ENCODE results near the gene CACNA2D2. TPM values are rescaled to one million over a fixed set of nuclear protein-coding genes. Genes with fewer than 3 reads are reported as not detected.

Gene CACNA2D2
- total and polyA plus RNA-seq, 2 of the 13 experiments (the other 11 are each of a cell fraction or from before 2014, with no cell fraction given), result not detected

DNA sequence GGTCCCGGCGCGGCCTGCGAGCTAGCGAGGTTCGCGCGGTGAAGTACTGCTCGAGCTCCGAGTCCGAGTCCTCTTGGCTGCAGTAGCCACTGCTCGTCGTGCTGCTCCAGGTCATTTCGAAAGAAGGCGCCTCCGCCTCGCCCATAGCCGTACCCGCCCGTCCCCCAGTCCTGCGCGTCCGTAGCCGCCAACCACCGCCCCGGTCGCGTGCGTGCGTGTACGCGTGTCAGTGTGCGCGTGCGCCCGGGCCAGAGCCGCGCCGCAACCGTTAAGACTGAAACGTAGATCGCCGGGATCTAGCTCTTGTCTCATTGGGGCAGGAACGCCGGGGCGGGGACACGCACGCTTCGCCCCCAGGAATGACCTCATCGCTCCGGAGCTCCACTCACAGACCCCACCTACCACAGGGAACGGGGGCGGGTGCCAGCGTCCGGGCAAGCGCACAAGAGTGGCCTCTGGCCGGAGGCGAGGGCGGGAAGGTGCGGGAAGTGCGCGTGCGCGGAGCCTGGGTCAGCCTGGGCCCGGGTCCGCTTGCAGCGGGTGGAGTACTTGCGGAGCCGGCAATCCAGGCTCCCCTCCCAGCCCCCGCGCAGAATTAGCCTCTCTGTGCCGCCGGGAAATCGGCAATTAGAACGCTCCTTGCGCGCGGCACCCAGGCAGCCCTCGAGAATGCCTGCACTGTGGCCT lies 166.1 kb downstream of the CACNA2D2 start (continued):
- TF ChIP-seq, protein P1, sequence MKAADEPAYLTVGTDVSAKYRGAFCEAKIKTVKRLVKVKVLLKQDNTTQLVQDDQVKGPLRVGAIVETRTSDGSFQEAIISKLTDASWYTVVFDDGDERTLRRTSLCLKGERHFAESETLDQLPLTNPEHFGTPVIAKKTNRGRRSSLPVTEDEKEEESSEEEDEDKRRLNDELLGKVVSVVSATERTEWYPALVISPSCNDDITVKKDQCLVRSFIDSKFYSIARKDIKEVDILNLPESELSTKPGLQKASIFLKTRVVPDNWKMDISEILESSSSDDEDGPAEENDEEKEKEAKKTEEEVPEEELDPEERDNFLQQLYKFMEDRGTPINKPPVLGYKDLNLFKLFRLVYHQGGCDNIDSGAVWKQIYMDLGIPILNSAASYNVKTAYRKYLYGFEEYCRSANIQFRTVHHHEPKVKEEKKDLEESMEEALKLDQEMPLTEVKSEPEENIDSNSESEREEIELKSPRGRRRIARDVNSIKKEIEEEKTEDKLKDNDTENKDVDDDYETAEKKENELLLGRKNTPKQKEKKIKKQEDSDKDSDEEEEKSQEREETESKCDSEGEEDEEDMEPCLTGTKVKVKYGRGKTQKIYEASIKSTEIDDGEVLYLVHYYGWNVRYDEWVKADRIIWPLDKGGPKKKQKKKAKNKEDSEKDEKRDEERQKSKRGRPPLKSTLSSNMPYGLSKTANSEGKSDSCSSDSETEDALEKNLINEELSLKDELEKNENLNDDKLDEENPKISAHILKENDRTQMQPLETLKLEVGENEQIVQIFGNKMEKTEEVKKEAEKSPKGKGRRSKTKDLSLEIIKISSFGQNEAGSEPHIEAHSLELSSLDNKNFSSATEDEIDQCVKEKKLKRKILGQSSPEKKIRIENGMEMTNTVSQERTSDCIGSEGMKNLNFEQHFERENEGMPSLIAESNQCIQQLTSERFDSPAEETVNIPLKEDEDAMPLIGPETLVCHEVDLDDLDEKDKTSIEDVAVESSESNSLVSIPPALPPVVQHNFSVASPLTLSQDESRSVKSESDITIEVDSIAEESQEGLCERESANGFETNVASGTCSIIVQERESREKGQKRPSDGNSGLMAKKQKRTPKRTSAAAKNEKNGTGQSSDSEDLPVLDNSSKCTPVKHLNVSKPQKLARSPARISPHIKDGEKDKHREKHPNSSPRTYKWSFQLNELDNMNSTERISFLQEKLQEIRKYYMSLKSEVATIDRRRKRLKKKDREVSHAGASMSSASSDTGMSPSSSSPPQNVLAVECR (CRISPR knock-in tag; IDR thresholded peaks at IDR 0.05; ENCODE audit: borderline replicate concordance), result peak; percentile 99
- TF ChIP-seq, protein P2, sequence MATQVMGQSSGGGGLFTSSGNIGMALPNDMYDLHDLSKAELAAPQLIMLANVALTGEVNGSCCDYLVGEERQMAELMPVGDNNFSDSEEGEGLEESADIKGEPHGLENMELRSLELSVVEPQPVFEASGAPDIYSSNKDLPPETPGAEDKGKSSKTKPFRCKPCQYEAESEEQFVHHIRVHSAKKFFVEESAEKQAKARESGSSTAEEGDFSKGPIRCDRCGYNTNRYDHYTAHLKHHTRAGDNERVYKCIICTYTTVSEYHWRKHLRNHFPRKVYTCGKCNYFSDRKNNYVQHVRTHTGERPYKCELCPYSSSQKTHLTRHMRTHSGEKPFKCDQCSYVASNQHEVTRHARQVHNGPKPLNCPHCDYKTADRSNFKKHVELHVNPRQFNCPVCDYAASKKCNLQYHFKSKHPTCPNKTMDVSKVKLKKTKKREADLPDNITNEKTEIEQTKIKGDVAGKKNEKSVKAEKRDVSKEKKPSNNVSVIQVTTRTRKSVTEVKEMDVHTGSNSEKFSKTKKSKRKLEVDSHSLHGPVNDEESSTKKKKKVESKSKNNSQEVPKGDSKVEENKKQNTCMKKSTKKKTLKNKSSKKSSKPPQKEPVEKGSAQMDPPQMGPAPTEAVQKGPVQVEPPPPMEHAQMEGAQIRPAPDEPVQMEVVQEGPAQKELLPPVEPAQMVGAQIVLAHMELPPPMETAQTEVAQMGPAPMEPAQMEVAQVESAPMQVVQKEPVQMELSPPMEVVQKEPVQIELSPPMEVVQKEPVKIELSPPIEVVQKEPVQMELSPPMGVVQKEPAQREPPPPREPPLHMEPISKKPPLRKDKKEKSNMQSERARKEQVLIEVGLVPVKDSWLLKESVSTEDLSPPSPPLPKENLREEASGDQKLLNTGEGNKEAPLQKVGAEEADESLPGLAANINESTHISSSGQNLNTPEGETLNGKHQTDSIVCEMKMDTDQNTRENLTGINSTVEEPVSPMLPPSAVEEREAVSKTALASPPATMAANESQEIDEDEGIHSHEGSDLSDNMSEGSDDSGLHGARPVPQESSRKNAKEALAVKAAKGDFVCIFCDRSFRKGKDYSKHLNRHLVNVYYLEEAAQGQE (IDR thresholded peaks at IDR 0.05; ENCODE audit: borderline replicate concordance in 1 of 2, low read depth in 1 of 2, low read length in 2 of 2), result 0 out of 4 replicates have a peak, but pooled peaks of 1 of the 2 experiments have one; percentile 14
- TF ChIP-seq MED13 (CRISPR knock-in tag; IDR thresholded peaks at IDR 0.05), result no peak; the same call in 1 of the 2 replicates
- peak; percentile 94 for TF ChIP-seq ATF7 (IDR thresholded peaks at IDR 0.05)
- TF ChIP-seq ATF7 (CRISPR knock-in tag; IDR thresholded peaks at IDR 0.05), result peak; percentile 97
- no peak for TF ChIP-seq ZBTB40 (IDR thresholded peaks at IDR 0.05)
- no peak for TF ChIP-seq ZBTB40 (CRISPR knock-in tag; IDR thresholded peaks at IDR 0.05)
- no peak; the same call in 1 of the 2 replicates for TF ChIP-seq ZNF329 (CRISPR knock-in tag; IDR thresholded peaks at IDR 0.05; ENCODE audit: low read depth)
- TF ChIP-seq ZBTB21 (CRISPR knock-in tag; IDR thresholded peaks at IDR 0.05), result no peak; the same call in 1 of the 2 replicates
- no peak for TF ChIP-seq NFE2 (CRISPR knock-in tag; IDR thresholded peaks at IDR 0.05)

All from HepG2 (cell line).